ENCODE results near the gene KAT8. TPM values are rescaled to one million over a fixed set of nuclear protein-coding genes. Genes with fewer than 3 reads are reported as not detected.

KAT8 gene
- total RNA-seq, 4 donors from 2014 or later: 61.0 to 83.4 (median 72.6) TPM

- intact Hi-C loops (cut with DNase I): no loop called here
- H3K9me3 ChIP-seq: no peaks in the 10 kb centered on the region
- no peak for DNase-seq (ENCODE audit: extremely low spot score)
- H3K27ac ChIP-seq (replicated peaks in 1 of 4): no peak overlapping the region
- H3K4me3 ChIP-seq: no peak overlapping the region
- peaks cover 12 to 20% (median 16%) of the 10 kb centered on the region in 4 donors for H3K4me1 ChIP-seq
- H3K36me3 ChIP-seq: peaks cover 9 to 78% (median 74%) of the 10 kb centered on the region in 4 donors
- TF ChIP-seq POLR2AphosphoS5 (IDR thresholded peaks at IDR 0.05) (no peak), EP300 (IDR thresholded peaks at IDR 0.05) (no peak), CTCF (IDR thresholded peaks at IDR 0.05) (no peak), POLR2A (IDR thresholded peaks at IDR 0.05; ENCODE audit: low read depth) (no peak)
- H3K27me3 ChIP-seq: no peaks in the 10 kb centered on the region
- WGBS: 94% methylated on average over 8 of the region's 8 CpGs
Observed at GRCh38 chr16:31089199-31089598, 28.3 kb upstream of the KAT8 start.

- no peak overlapping the region for H3K4me3 ChIP-seq
- peaks cover 12 to 29% (median 23%) of the 10 kb centered on the region in 4 donors for H3K4me1 ChIP-seq
- H3K27me3 ChIP-seq: no peaks in the 10 kb centered on the region
- H3K36me3 ChIP-seq: peaks cover 9 to 65% (median 61%) of the 10 kb centered on the region in 4 donors
- no peaks in the 10 kb centered on the region for H3K9me3 ChIP-seq
- intact Hi-C loops (cut with DNase I): no loop called here
- WGBS: 80% methylated on average over 2 of the region's 2 CpGs
- DNase-seq (ENCODE audit: extremely low spot score): no peak
- no peak overlapping the region for H3K27ac ChIP-seq (replicated peaks in 1 of 4)
- TF ChIP-seq POLR2A (IDR thresholded peaks at IDR 0.05; ENCODE audit: low read depth) (no peak), POLR2AphosphoS5 (IDR thresholded peaks at IDR 0.05) (no peak), CTCF (IDR thresholded peaks at IDR 0.05) (no peak), EP300 (IDR thresholded peaks at IDR 0.05) (no peak)
Observed at GRCh38 chr16:31090540-31090939, 26.9 kb upstream of the KAT8 start.

GRCh38 chr16:31092330-31092729, 25.1 kb upstream of the KAT8 start:
- intact Hi-C loops (cut with DNase I): no loop called here
- no peak for DNase-seq (ENCODE audit: extremely low spot score)
- H3K27me3 ChIP-seq: no peaks in the 10 kb centered on the region
- 75% methylated on average over 1 of the region's 5 CpGs for WGBS
- peaks cover 9 to 47% (median 43%) of the 10 kb centered on the region in 4 donors for H3K36me3 ChIP-seq
- H3K9me3 ChIP-seq: no peaks in the 10 kb centered on the region
- H3K27ac ChIP-seq (replicated peaks in 1 of 4): peak overlapping the region in 1 of 4 donors; percentile 8
- H3K4me1 ChIP-seq: peaks cover 12 to 31% (median 23%) of the 10 kb centered on the region in 4 donors
- no peak overlapping the region for H3K4me3 ChIP-seq
- TF ChIP-seq CTCF (IDR thresholded peaks at IDR 0.05) (no peak), POLR2AphosphoS5 (IDR thresholded peaks at IDR 0.05) (no peak), EP300 (IDR thresholded peaks at IDR 0.05) (no peak), POLR2A (IDR thresholded peaks at IDR 0.05; ENCODE audit: low read depth) (no peak)

- H3K36me3 ChIP-seq: peaks cover 9 to 38% (median 34%) of the 10 kb centered on the region in 4 donors
- 40% methylated on average over 11 of the region's 17 CpGs for WGBS
- H3K4me3 ChIP-seq: peak overlapping the region; percentile 81 to 91 (median 84)
- no peaks in the 10 kb centered on the region for H3K27me3 ChIP-seq
- TF ChIP-seq CTCF (IDR thresholded peaks at IDR 0.05) (no peak), POLR2AphosphoS5 (IDR thresholded peaks at IDR 0.05) (no peak), EP300 (IDR thresholded peaks at IDR 0.05) (no peak), POLR2A (IDR thresholded peaks at IDR 0.05; ENCODE audit: low read depth) (no peak)
- intact Hi-C loops (cut with DNase I): no loop called here
- peak overlapping the region in 3 of 4 donors; percentile 87 to 94 (median 91) for H3K27ac ChIP-seq (replicated peaks in 1 of 4)
- H3K4me1 ChIP-seq: peaks cover 12 to 31% (median 23%) of the 10 kb centered on the region in 4 donors
- no peaks in the 10 kb centered on the region for H3K9me3 ChIP-seq
- DNase-seq (ENCODE audit: extremely low spot score): no peak
Observed at GRCh38 chr16:31093132-31093703, 24.2 kb upstream of the KAT8 start.

- TF ChIP-seq POLR2AphosphoS5 (IDR thresholded peaks at IDR 0.05) (no peak), EP300 (IDR thresholded peaks at IDR 0.05) (no peak), CTCF (IDR thresholded peaks at IDR 0.05) (no peak), POLR2A (IDR thresholded peaks at IDR 0.05; ENCODE audit: low read depth) (no peak)
- intact Hi-C loops (cut with DNase I): no loop called here
- 0% methylated on average over 18 of the region's 20 CpGs for WGBS
- DNase-seq (ENCODE audit: extremely low spot score): no peak
- peak overlapping the region; percentile 87 to 95 (median 92) for H3K27ac ChIP-seq (replicated peaks in 1 of 4)
- peaks cover 9 to 29% (median 27%) of the 10 kb centered on the region in 4 donors for H3K36me3 ChIP-seq
- no peaks in the 10 kb centered on the region for H3K27me3 ChIP-seq
- H3K9me3 ChIP-seq: no peaks in the 10 kb centered on the region
- H3K4me1 ChIP-seq: peaks cover 12 to 31% (median 23%) of the 10 kb centered on the region in 4 donors
- H3K4me3 ChIP-seq: peak overlapping the region; percentile 81 to 91 (median 84)
Observed at GRCh38 chr16:31094088-31094423, 23.4 kb upstream of the KAT8 start.
